Stimulated activated CD8-positive, alpha-beta memory T cell treated with anti-CD3 and anti-CD28 coated beads, Interleukin-4, amount 100 ng/mL, for 4 hours (primary cell): Measurements from ENCODE around the gene FHIT.

ENCODE experiments used
- DNase-seq, 2 donors: peaks; one replicate each; pipeline ENCODE4 v3.0.0-alpha.2; 2020; ENCODE audit warnings: low read depth in 2 of 2, low spot score in 1 of 2

FHIT gene

GRCh38 chr3:60652829-60653228, 598.4 kb downstream of the FHIT start:
- DNase-seq, result no peak

DNA sequence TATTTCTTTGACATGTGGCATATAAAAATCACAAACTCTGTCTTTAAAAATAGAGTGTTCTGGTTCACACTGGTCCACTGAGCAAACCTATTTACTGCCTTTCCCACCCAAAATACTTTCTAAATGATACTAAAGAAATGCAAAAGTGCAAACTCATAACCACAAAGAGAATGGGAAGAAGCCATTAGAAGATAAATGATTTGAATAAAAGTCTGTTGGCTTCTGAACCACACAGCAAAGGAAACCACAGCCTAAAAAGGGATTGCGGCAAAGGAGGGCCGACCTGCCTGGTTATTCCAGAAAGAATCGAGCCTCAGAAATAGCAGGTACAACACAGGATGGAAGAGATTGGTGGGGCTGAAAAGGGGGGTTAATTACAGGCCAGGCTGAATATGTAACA, 599.5 kb downstream of the FHIT start:
- DNase-seq, result no peak

GRCh38 chr3:60650171-60650570, 601.1 kb downstream of the FHIT start:
- DNase-seq, result no peak

- DNase-seq, result no peak
These were observed 605.5 kb downstream of the FHIT start for GRCh38 chr3:60645801-60646200.

- DNase-seq, result no peak
These were observed 607.4 kb downstream of the FHIT start for GRCh38 chr3:60643831-60644230.

GRCh38 chr3:60641354-60641753, 609.9 kb downstream of the FHIT start:
- DNase-seq, result no peak

- DNase-seq, result no peak
These were observed 614.4 kb downstream of the FHIT start for GRCh38 chr3:60636846-60637245.

- no peak for DNase-seq
These were observed 617.6 kb downstream of the FHIT start for GRCh38 chr3:60633644-60634043.

DNA sequence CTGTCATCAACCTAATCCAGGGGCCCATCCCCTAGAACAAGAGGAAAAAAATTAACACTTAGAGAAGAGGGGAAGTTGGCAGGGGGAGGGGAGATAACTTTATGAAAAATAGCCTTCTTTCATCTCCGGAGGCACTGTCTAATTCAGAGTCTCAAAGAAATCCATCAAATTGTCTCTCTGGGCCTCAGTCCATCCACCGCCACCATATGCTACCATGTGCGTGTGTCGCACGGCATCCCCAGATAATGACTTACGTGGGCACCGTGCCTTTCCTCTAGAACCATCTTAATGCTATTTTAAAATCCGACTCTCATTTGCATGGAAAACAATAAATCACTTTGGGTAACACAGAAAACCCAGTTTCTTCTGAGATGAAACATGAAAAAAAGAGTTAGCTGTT, 619.7 kb downstream of the FHIT start:
- no peak for DNase-seq

- DNase-seq, result no peak
These were observed 620.3 kb downstream of the FHIT start for GRCh38 chr3:60630953-60631352.

DNA sequence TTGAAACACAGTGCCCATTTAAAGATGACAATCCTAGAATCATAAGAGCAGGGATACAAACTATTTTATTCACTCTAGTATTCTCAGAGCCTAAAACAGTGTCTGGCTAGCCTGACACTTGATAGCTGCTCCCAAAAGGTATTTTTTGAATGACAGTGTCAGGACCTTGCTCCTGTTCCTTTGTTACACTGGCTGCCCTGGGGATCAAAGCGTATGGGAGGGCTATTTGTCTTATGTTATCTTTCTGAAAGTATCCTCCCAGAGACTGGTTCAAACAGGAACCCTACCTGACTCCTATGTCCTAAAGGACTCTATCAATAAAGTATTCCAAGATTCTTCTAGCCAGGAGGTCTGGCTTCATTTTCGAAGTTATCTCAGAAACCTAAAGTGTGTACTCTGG, 621.4 kb downstream of the FHIT start:
- DNase-seq, result no peak

GRCh38 chr3:60622349-60622748, 628.9 kb downstream of the FHIT start:
- no peak for DNase-seq

DNA sequence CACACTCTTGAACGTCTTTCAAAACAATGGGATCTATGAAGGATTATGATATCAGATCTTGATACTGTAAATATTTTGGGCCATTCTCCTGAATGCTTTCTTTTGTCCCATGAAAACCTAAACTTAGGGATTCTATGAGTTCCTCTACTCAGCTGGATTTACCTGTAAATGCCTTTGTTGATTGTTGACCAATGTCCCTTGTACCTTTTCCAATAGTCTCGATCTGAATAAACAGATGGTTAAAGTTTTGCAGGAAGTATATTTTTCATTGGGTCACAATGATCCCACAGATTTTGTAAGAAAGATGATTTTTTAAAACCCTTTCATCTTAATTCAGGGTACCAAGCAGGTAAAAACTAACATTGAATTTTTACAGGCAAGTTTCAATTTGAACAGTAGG, 634.1 kb downstream of the FHIT start:
- DNase-seq, result no peak

DNA sequence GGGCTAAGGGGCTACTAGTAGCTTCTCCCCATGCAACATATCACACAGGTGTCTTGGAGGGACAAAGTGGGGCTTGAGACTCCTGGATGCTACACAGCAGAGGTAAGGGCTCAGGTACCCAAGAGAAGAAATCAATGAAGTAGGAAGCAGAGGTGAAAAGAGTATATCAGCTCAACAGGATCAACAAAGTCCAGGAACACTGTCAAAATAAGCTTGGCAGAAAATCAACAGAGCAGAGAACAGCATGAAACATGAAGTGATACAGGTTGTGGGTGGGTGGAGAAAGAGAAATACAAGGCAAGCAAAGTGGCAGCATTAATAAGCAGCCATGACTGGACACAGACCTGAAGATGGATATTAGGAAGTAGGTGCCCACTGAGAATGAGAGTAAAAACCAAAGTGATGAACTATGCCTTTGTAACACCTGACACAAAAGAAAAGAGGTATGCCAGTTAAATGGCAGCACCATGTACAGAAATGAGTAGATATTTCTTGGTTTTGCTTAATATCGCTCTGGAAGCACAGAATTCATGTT, 637.4 kb downstream of the FHIT start:
- no peak for DNase-seq

DNA sequence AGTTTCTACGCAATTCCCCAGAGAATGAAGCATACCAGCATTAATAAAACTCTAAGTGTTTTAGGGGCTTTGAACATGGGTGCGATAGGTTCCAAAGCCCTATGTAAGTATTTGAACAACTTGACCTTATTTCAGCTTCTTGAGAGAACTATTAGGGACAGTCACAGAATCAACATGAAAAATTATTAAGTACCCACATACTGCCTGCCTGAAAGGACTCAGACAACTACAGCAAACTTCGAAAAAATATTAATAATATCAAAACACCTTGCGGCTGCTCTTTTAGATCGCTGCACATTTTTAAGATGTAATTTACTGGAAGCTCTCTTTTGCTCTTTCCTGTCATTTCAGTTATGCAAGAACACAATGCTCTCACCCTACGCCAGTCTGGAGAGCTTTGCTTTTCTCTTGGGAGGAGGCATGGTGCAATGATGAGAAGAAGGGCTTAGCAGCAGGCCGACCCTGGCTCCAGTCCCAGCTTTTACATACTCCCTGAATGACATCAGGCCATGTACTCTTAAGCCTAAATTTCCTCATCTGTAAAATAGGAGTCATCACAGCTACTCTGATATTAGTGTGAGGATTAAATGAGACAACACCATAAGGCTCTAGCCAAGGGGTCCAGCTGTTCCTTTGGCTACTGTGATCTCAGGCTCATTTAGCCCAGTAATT, 640.7 kb downstream of the FHIT start:
- no peak for DNase-seq

GRCh38 chr3:60609446-60609845, 641.8 kb downstream of the FHIT start:
- no peak for DNase-seq

DNA sequence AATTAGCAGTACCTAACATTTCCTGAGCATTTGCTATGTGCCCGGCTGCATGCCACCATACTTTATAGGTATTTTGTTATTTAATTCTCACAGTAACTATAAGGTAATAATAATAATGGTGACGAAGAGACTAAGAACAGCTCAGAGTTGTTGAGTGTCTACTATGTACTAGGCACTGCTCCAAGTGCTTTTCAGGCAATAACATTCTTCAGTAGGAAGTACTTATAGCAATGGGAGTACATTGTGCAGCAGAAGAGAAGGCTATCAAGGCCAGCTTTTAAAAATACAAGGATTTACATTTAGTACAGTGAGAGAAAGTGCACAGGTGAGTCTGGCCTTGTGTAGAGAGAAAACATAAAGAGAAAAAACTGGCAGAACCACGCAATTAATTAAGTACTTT, 647.4 kb downstream of the FHIT start:
- DNase-seq, result no peak

GRCh38 chr3:60600848-60601247, 650.4 kb downstream of the FHIT start:
- no peak for DNase-seq

DNA sequence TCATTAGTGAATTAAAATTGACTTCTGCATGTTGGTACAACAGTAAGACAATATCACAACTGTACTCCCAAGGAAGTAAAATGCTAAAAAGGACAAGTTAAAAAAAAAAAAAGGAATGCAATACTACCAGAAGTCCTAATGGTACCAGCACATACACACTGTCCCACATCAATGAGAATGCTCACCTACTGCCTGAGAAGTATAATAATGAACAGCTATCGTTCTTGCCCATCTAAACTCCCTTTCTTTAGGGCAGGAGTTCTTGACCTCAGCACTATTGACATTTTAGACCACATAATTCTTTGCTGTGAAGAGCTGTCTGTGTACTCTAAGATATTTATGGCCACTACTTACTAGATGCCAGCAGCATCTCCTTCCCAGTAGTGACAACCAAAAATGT, 651.7 kb downstream of the FHIT start:
- DNase-seq, result no peak

- no peak for DNase-seq
These were observed 652.6 kb downstream of the FHIT start for GRCh38 chr3:60598671-60599070.

DNA sequence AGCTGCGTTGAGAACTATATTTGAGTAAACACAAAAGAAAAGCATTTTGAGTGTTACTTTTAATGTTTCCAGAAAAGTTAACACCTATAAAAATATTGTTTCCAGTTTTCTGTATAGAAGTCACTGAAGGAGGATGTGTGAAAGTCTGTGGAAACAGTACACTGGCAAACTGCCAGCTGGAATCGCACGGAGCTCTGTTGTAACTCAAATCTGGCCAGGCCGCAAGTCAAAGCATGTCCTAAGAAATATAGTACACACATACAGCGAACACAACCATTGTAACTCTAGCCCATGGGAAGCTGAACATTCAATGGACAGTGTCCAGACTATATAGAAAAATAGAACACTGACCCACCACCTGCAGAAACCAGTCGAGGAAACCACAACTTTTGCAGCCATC, 657.2 kb downstream of the FHIT start:
- no peak for DNase-seq

DNA sequence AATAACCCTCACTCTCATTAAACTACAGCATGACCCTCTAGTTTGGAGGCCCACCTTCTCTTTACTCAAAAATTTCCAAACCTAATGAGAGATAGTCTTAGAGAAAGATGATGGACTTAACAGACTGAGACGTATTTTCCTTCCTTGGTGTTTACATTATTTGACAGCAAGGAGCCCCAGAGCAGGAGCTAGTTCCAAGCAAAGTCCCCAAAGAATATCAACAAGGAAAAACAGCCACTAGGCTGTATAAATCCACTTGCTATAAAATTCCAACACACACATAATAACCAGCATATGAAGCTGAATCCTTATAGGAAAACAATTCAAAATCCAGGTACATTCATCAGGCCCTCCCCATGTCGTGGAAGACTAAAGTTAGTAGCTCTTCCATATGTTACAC, 660.0 kb downstream of the FHIT start:
- DNase-seq, result no peak

DNA sequence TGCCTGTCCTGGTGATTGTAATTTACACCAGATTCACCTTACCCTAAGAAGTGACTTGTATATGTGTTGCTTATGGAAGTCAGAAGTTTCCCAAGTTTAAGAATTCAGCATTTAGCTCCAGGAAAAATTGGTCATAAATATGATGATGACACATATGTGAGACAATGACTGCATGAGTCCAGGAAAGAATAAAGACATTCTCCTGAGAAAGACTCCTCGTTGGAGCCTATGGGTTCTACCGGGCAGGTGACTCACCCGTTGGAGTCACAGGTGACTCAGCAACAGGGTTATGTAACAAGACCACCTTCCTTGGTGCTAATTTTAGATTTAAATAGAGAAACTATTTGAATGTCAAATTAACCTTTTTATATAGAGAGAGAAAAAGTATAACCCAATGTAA, 662.4 kb downstream of the FHIT start:
- DNase-seq, result no peak
